Daoy (cell line): ENCODE data around the gene RHCG. TPM values are rescaled to one million over a fixed set of nuclear protein-coding genes. Genes with fewer than 3 reads are reported as not detected.
A peak's percentile ranks its signal among the peaks of the same experiment; 100 is the strongest.

ENCODE experiments used
- DNase-seq: peaks from one replicate; pipeline ENCODE4 v3.0.0-alpha.2; 2015; ENCODE audit warnings: low read depth
- total RNA-seq: library from RNA; depleted of rRNA; stranded (reverse); fragments of >200 nt; shearing (Covaris generic); gene quantifications from 2 replicates; pipeline ENCODE4 v1.2.3, GENCODE V29; 2014

The RHCG gene
- total RNA-seq, 1 experiment from 2014 or later, result not detected

GRCh38 chr15:89477411-89478242, 18.8 kb downstream of the RHCG start:
- DNase-seq, result no peak

GRCh38 chr15:89475661-89476060, 20.7 kb downstream of the RHCG start:
- no peak for DNase-seq

GRCh38 chr15:89472785-89473256, 23.6 kb downstream of the RHCG start:
- DNase-seq, result peak; percentile 69

GRCh38 chr15:89469426-89470096, 26.8 kb downstream of the RHCG start:
- DNase-seq, result peak; percentile 23

- DNase-seq, result peak; percentile 17
Measured at GRCh38 chr15:89468813-89469212, 27.6 kb downstream of the RHCG start.

- no peak for DNase-seq
Measured at GRCh38 chr15:89463113-89463512, 33.3 kb downstream of the RHCG start.

GRCh38 chr15:89462198-89462912, 34.0 kb downstream of the RHCG start:
- DNase-seq, result peak; percentile 45

GRCh38 chr15:89461386-89461785, 35.0 kb downstream of the RHCG start:
- DNase-seq, result no peak

GRCh38 chr15:89460048-89460447, 36.3 kb downstream of the RHCG start:
- DNase-seq, result no peak

GRCh38 chr15:89459271-89460038, 36.9 kb downstream of the RHCG start:
- no peak for DNase-seq

- no peak for DNase-seq
Measured at GRCh38 chr15:89458440-89458839, 37.9 kb downstream of the RHCG start.

GRCh38 chr15:89457086-89457485, 39.3 kb downstream of the RHCG start:
- DNase-seq, result peak; percentile 39

- no peak for DNase-seq
Measured at GRCh38 chr15:89455535-89455934, 40.8 kb downstream of the RHCG start.

- no peak for DNase-seq
Measured at GRCh38 chr15:89452330-89452836, 44.0 kb downstream of the RHCG start.

GRCh38 chr15:89451846-89452245, 44.5 kb downstream of the RHCG start:
- DNase-seq, result no peak

GRCh38 chr15:89450076-89451006, 46.0 kb downstream of the RHCG start:
- no peak for DNase-seq

- no peak for DNase-seq
Measured at GRCh38 chr15:89448825-89449224, 47.6 kb downstream of the RHCG start.

GRCh38 chr15:89447676-89448075, 48.7 kb downstream of the RHCG start:
- no peak for DNase-seq

- DNase-seq, result no peak
Measured at GRCh38 chr15:89446255-89446891, 50.0 kb downstream of the RHCG start.

- DNase-seq, result no peak
Measured at GRCh38 chr15:89445518-89445917, 50.9 kb downstream of the RHCG start.
